Vagina (tissue), 2 donors: Measurements from ENCODE around the gene RAPGEF3.

Experiments
- CTCF ChIP-seq, 3 experiments: fragments of 450-650 bp in 2 of 3; fragments of 200-600 bp in 1 of 3; sonication (generic) in 1 of 3; IDR thresholded peaks; one replicate each; pipeline ENCODE4 v1.5.1; 2017 to 2019; ENCODE audit warnings: antibody characterized with exemption in 3 of 3, mild to moderate bottlenecking in 2 of 3, moderate library complexity in 2 of 3
- POLR2AphosphoS5 ChIP-seq, 2 donors: sonication (generic); formaldehyde crosslinking; IDR thresholded peaks; one replicate each; pipeline ENCODE4 v1.9.0; 2017; ENCODE audit warnings: antibody characterized with exemption in 2 of 2, mild to moderate bottlenecking in 2 of 2, low read depth in 1 of 2; ENCODE audit not compliant: insufficient read depth in 1 of 2

DNA sequence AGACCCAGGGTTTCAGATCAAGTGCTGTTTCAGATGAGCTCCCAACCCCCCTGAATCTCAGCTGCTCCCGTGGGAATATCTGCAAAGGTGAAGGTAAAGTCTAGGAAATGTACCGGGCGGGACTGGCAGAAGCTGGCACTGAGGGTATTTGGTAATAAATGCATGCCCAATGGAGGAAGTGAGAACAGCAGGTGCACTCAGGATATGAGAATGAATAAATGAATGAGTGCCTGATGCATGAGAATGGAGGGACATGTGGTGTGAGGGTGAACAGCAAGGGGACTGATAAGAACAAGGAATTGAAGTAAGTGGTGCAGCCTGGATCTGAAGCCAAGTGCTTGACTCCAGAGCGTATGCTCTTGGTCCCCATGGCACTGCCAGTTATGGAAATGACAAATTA lies 11.6 kb downstream of the RAPGEF3 start:
- no peak for TF ChIP-seq CTCF (IDR thresholded peaks at IDR 0.05)
- TF ChIP-seq POLR2AphosphoS5 (IDR thresholded peaks at IDR 0.05; ENCODE audit: insufficient read depth in 1 of 2, low read depth in 1 of 2): no peak
